DMS114 treated with DMSO at 0.1 percent for 48 hours (cell line): Measurements from ENCODE around the gene PPM1L.

Experiments used
- DNase-seq: peaks from one replicate; lab custom pipeline; 2025; ENCODE audit not compliant: unreplicated experiment; lab: John Stamatoyannopoulos, UW

Gene PPM1L

GRCh38 chr3:160842021-160843005 is 86.3 kb downstream of the PPM1L start:
- no peak for DNase-seq

GRCh38 chr3:160851629-160852210 is 95.7 kb downstream of the PPM1L start:
- DNase-seq = no peak

GRCh38 chr3:160852856-160853255 is 96.8 kb downstream of the PPM1L start:
- DNase-seq = no peak

GRCh38 chr3:160856450-160856849 is 100.4 kb downstream of the PPM1L start:
- DNase-seq = no peak

- DNase-seq = no peak
Measured at GRCh38 chr3:160857476-160858119, 101.6 kb downstream of the PPM1L start.

GRCh38 chr3:160860346-160860745 is 104.3 kb downstream of the PPM1L start:
- no peak for DNase-seq

GRCh38 chr3:160869825-160870224 is 113.8 kb downstream of the PPM1L start:
- no peak for DNase-seq

- DNase-seq = no peak
Measured at GRCh38 chr3:160870327-160870726, 114.3 kb downstream of the PPM1L start.

- no peak for DNase-seq
Measured at GRCh38 chr3:160874736-160875135, 118.7 kb downstream of the PPM1L start.

- DNase-seq = no peak
Measured at GRCh38 chr3:160876643-160877042, 120.6 kb downstream of the PPM1L start.

GRCh38 chr3:160879859-160880258 is 123.8 kb downstream of the PPM1L start:
- no peak for DNase-seq

- DNase-seq = no peak
Measured at GRCh38 chr3:160883373-160883772, 127.3 kb downstream of the PPM1L start.

- DNase-seq = no peak
Measured at GRCh38 chr3:160885791-160886286, 129.8 kb downstream of the PPM1L start.

GRCh38 chr3:160886421-160886820 is 130.4 kb downstream of the PPM1L start:
- no peak for DNase-seq

- no peak for DNase-seq
Measured at GRCh38 chr3:160893207-160893606, 137.2 kb downstream of the PPM1L start.

GRCh38 chr3:160904691-160905090 is 148.7 kb downstream of the PPM1L start:
- DNase-seq = no peak

GRCh38 chr3:160906646-160907045 is 150.6 kb downstream of the PPM1L start:
- no peak for DNase-seq

- DNase-seq = no peak
Measured at GRCh38 chr3:160909917-160910316, 153.9 kb downstream of the PPM1L start.

- no peak for DNase-seq
Measured at GRCh38 chr3:160911411-160911810, 155.4 kb downstream of the PPM1L start.

GRCh38 chr3:160916472-160916871 is 160.4 kb downstream of the PPM1L start:
- no peak for DNase-seq

- DNase-seq = no peak
Measured at GRCh38 chr3:160919942-160920341, 163.9 kb downstream of the PPM1L start.
